Activated CD4-positive, alpha-beta T cell treated with anti-CD3 and anti-CD28 coated beads for 24 hours (primary cell): ENCODE results near the gene ISM1.

Source experiments
- DNase-seq, 2 donors: peaks; one replicate each; pipeline ENCODE4 v3.0.0-alpha.2; 2020; ENCODE audit warnings: low read depth in 2 of 2

Gene ISM1

GRCh38 chr20:13312300-13312699 lies 91.2 kb downstream of the ISM1 start:
- DNase-seq = no peak

GRCh38 chr20:13313201-13313600 lies 92.1 kb downstream of the ISM1 start:
- no peak for DNase-seq

GRCh38 chr20:13317439-13317838 lies 96.4 kb downstream of the ISM1 start:
- DNase-seq = no peak

GRCh38 chr20:13318871-13319521 lies 97.9 kb downstream of the ISM1 start:
- DNase-seq = no peak

GRCh38 chr20:13320702-13321101 lies 99.6 kb downstream of the ISM1 start:
- no peak for DNase-seq

- DNase-seq = no peak
Observed at GRCh38 chr20:13321416-13321815, 100.3 kb downstream of the ISM1 start.

- DNase-seq = no peak
Observed at GRCh38 chr20:13322198-13322597, 101.1 kb downstream of the ISM1 start.

- DNase-seq = no peak
Observed at GRCh38 chr20:13322621-13323020, 101.5 kb downstream of the ISM1 start.

GRCh38 chr20:13325033-13325432 lies 104.0 kb downstream of the ISM1 start:
- no peak for DNase-seq

- no peak for DNase-seq
Observed at GRCh38 chr20:13325796-13326340, 104.8 kb downstream of the ISM1 start.

GRCh38 chr20:13331536-13331935 lies 110.5 kb downstream of the ISM1 start:
- DNase-seq = no peak

GRCh38 chr20:13333036-13333435 lies 112.0 kb downstream of the ISM1 start:
- no peak for DNase-seq

- no peak for DNase-seq
Observed at GRCh38 chr20:13333793-13334192, 112.7 kb downstream of the ISM1 start.

- no peak for DNase-seq
Observed at GRCh38 chr20:13336308-13337089, 115.4 kb downstream of the ISM1 start.

- DNase-seq = no peak
Observed at GRCh38 chr20:13337090-13337784, 116.2 kb downstream of the ISM1 start.

GRCh38 chr20:13338097-13338661 lies 117.1 kb downstream of the ISM1 start:
- no peak for DNase-seq

GRCh38 chr20:13338999-13339411 lies 117.9 kb downstream of the ISM1 start:
- DNase-seq = no peak

- no peak for DNase-seq
Observed at GRCh38 chr20:13340088-13340487, 119.0 kb downstream of the ISM1 start.

GRCh38 chr20:13341737-13342393 lies 120.8 kb downstream of the ISM1 start:
- no peak for DNase-seq

GRCh38 chr20:13342469-13343242 lies 121.6 kb downstream of the ISM1 start:
- DNase-seq = no peak

GRCh38 chr20:13344671-13345070 lies 123.6 kb downstream of the ISM1 start:
- DNase-seq = no peak
